ENCODE measurements around the gene ACTC1.

The ACTC1 gene

GRCh38 chr15:34790121-34790520 is 5.2 kb downstream of the ACTC1 start:
- TF ChIP-seq CTCF (IDR thresholded peaks at IDR 0.05; ENCODE audit: low read depth, low read length, missing control alignments) = no peak
- no peak for DNase-seq (ENCODE audit: low read depth)
- no peak overlapping the region for H3K4me3 ChIP-seq (ENCODE audit: low read depth, low read length)

GRCh38 chr15:34789326-34789725 is 6.0 kb downstream of the ACTC1 start:
- TF ChIP-seq CTCF (IDR thresholded peaks at IDR 0.05; ENCODE audit: low read depth, low read length, missing control alignments) = no peak
- H3K4me3 ChIP-seq (ENCODE audit: low read depth, low read length) = no peak overlapping the region
- no peak for DNase-seq (ENCODE audit: low read depth)

GRCh38 chr15:34786206-34786605 is 9.1 kb downstream of the ACTC1 start:
- TF ChIP-seq CTCF (IDR thresholded peaks at IDR 0.05; ENCODE audit: low read depth, low read length, missing control alignments) = no peak
- DNase-seq (ENCODE audit: low read depth) = no peak
- no peak overlapping the region for H3K4me3 ChIP-seq (ENCODE audit: low read depth, low read length)

- no peak for DNase-seq (ENCODE audit: low read depth)
- no peak overlapping the region for H3K4me3 ChIP-seq (ENCODE audit: low read depth, low read length)
- TF ChIP-seq CTCF (IDR thresholded peaks at IDR 0.05; ENCODE audit: low read depth, low read length, missing control alignments) = no peak
Observed at GRCh38 chr15:34783991-34784390, 11.4 kb downstream of the ACTC1 start.

- no peak overlapping the region for H3K4me3 ChIP-seq (ENCODE audit: low read depth, low read length)
- no peak for TF ChIP-seq CTCF (IDR thresholded peaks at IDR 0.05; ENCODE audit: low read depth, low read length, missing control alignments)
- DNase-seq (ENCODE audit: low read depth) = no peak
Observed at GRCh38 chr15:34783431-34783830, 11.9 kb downstream of the ACTC1 start.

GRCh38 chr15:34782901-34783300 is 12.4 kb downstream of the ACTC1 start:
- TF ChIP-seq CTCF (IDR thresholded peaks at IDR 0.05; ENCODE audit: low read depth, low read length, missing control alignments) = no peak
- H3K4me3 ChIP-seq (ENCODE audit: low read depth, low read length) = no peak overlapping the region
- no peak for DNase-seq (ENCODE audit: low read depth)

- H3K4me3 ChIP-seq (ENCODE audit: low read depth, low read length) = no peak overlapping the region
- no peak for TF ChIP-seq CTCF (IDR thresholded peaks at IDR 0.05; ENCODE audit: low read depth, low read length, missing control alignments)
- no peak for DNase-seq (ENCODE audit: low read depth)
Observed at GRCh38 chr15:34780725-34781124, 14.6 kb downstream of the ACTC1 start.
